ENCODE measurements around the gene PCED1B.
"Not testable (repeated sequence)": the region's sequence is repeated elsewhere in the genome, so short reads cannot be mapped to it uniquely, and the experiment has no call there.

The PCED1B gene

GRCh38 chr12:47273191-47273626, 193.8 kb downstream of the PCED1B start:
- DNase-seq (ENCODE audit: low read depth) = no peak

DNA sequence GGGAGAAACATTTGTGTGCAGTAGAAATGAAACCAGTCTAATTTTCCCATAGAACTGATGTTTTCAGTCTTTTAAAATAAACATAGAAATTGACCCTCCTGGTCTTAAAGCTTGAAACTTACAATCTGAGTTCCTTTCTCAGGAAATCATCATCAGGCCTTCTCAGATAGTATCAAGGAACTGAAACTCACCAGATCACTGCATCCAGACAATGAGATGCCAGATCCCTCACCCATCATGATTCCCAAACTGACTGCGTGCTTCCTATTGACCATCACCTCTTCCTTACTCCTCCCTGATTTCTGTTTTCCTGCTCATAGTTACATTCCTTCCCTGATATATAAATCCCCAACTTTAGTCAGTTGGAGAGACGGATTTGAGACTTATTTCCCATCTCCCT, 195.3 kb downstream of the PCED1B start:
- DNase-seq (ENCODE audit: low read depth) = no peak

GRCh38 chr12:47276253-47276620, 196.8 kb downstream of the PCED1B start:
- no peak for DNase-seq (ENCODE audit: low read depth)

DNA sequence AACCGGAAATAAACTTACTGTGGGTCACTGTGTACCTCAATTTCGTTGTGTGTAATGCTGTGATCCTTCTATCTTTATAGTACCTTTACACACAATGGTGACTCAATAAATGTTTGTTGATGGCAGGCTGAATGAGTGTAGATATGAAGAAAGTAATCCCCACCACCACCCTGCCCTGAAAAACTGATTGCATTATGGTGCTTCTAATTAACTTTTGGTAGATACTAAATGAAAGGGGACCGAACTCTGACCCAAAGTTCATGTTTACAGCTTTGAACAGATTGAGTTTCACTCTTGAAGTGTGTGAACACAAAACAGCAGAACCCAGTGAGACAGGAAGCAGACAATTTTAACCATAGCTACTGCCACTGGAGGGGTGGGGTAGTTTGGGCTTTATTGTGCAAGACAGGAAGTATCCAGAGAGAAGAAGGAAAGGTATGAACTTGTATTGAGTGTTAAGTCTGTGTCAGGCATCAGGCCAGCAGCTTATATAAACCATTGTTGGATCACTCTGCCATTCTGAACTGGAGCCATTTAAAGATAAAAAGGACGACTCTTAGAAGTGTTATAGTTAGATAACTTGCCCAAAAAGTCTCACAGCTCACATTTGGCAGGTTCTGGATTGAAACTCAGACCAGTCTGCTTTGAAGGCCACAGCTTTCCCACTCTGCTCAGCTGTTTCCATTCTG, 197.3 kb downstream of the PCED1B start:
- no peak for DNase-seq (ENCODE audit: low read depth)

DNA sequence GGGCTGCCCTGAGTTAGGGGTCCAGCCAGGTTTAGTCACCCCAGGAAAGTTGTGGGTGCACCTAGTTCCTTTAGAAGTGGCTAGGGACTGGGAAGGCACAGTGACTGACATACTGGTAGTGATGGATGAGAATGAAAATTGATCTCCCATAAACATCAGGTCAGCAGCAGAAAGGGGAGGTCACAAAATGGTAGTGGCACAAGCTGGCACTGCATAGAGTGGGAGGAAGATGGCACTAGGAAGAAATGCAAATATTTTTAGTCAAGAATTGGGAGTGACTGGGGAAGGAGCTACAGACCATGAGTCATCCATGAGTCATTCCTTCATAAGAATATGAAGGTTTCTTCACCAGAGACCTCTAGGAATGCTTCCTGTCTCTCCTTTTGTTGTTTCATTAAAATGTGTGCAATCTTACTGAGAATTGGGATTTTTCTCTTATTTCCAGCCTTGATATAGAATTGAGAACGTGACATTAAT, 198.6 kb downstream of the PCED1B start:
- no peak for DNase-seq (ENCODE audit: low read depth)

GRCh38 chr12:47279758-47280157, 200.3 kb downstream of the PCED1B start:
- not testable (repeated sequence) for DNase-seq (ENCODE audit: low read depth)

DNA sequence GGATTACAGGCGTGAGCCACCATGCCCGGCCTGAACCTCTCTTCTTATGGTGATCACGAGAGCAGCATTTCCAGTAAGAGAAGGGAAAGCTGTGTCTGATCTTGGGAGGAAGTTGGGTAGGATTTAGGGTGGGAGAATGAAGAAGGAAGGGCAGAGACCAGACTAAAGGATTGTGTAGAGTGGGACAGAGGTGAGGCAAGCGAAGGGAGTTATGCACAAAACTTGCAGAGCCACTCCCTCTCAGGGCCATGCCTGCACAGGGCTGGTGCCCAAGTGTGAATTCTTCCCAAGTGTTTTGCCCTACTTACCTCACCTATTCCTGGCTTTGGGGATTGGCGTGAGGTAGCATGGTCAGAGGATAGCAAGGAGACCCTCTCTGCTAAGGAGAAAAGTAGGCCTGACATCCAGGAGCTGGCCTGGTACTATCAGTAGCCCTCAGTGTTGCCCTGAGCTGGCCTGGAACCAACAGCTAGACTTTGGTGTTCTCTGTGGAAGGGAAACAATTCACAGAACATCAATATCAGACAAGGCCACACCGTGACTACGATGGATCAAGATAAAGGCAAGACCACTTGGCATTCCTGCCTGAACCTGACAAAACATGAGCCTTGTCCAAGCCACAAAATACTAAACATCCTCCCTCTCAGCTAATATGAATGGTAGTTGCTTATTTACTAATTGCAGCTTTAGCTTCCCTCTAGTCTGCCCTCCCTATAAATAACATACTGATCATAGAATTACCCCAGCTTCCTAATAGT, 201.3 kb downstream of the PCED1B start:
- DNase-seq (ENCODE audit: low read depth) = no peak

DNA sequence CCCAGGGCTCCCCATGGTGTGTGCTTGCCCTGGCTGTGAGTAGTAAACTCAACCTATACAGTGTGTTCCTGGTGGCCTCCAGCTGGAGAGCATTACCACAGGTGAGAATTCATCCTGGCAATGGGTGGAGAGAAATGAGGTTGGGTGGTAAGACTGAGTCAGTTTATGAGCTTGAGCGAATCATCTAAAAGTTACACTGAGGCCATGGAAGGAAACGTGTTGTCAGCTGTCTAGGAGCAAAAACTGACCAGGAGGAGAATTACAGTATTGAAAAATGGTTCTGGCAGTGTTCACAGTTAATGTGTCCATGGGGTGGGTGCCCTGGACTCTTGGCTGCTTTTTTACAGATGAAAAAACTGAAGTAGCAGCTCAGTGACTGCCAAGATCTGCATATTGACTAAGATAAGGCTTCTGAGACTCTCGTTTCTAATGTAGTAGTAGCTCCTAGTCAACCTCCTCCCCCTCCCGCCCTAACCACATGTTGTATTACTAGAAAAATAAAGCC, 202.3 kb downstream of the PCED1B start:
- DNase-seq (ENCODE audit: low read depth) = no peak

- no peak for DNase-seq (ENCODE audit: low read depth)
Measured at GRCh38 chr12:47282206-47282605, 202.8 kb downstream of the PCED1B start.
